Measurements from ENCODE around the gene AURKAIP1. TPM values are rescaled to one million over a fixed set of nuclear protein-coding genes. Genes with fewer than 3 reads are reported as not detected.
A peak's percentile ranks its signal among the peaks of the same experiment; 100 is the strongest.

AURKAIP1 gene
- total and polyA plus RNA-seq, 9 of the 15 experiments (the other 6 are each of a cell fraction or from before 2014, with no cell fraction given): 7.8 to 478 (median 92.0) TPM

DNA sequence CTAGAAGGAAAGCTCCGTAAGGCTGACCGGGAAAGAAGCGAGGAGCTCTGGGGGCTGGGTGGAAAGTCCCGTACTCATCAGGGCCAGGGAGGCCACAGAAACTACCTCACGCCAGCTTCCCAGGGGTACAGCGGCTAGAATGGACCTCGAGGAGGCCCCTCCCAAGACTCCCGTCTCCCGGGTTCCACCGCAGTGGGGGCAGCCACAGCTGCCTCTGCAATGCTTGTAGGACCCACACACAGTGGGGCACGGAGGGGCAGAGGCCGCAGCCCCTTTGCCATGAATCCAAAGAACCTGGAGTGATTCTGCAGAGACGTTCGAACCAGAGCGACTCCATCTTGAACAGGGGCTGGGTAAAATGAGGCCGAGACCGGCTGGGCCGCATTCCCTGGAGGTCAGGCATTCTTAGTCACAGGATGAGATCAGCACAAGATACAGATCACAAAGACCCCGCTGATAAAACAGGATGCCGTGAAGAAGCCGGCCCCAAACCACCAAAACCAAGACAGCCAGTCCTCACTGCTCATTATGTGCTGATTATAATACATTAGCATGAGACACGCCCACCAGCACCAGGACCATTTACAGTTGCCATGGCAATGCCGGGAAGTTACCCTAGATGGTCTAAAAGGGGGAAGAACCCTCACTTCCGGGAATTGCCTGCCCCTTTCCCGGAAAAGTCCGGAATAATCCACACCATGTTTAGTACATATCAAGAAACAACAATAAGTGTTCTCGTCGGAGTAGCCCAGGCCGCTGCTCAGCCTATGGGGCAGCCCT, 47.6 kb upstream of the AURKAIP1 start (continued):
- TF ChIP-seq HBP1 (CRISPR knock-in tag; IDR thresholded peaks at IDR 0.05): no peak
- no peak for TF ChIP-seq ZNF174 (CRISPR knock-in tag; IDR thresholded peaks at IDR 0.05)
- TF ChIP-seq, protein P1, sequence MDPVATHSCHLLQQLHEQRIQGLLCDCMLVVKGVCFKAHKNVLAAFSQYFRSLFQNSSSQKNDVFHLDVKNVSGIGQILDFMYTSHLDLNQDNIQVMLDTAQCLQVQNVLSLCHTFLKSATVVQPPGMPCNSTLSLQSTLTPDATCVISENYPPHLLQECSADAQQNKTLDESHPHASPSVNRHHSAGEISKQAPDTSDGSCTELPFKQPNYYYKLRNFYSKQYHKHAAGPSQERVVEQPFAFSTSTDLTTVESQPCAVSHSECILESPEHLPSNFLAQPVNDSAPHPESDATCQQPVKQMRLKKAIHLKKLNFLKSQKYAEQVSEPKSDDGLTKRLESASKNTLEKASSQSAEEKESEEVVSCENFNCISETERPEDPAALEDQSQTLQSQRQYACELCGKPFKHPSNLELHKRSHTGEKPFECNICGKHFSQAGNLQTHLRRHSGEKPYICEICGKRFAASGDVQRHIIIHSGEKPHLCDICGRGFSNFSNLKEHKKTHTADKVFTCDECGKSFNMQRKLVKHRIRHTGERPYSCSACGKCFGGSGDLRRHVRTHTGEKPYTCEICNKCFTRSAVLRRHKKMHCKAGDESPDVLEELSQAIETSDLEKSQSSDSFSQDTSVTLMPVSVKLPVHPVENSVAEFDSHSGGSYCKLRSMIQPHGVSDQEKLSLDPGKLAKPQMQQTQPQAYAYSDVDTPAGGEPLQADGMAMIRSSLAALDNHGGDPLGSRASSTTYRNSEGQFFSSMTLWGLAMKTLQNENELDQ (CRISPR knock-in tag; IDR thresholded peaks at IDR 0.05; ENCODE audit: borderline replicate concordance): no peak
- no peak for TF ChIP-seq SFPQ (IDR thresholded peaks at IDR 0.05; ENCODE audit: low read depth, low read length)
- TF ChIP-seq, protein P2, sequence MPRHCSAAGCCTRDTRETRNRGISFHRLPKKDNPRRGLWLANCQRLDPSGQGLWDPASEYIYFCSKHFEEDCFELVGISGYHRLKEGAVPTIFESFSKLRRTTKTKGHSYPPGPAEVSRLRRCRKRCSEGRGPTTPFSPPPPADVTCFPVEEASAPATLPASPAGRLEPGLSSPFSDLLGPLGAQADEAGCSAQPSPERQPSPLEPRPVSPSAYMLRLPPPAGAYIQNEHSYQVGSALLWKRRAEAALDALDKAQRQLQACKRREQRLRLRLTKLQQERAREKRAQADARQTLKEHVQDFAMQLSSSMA (CRISPR knock-in tag; IDR thresholded peaks at IDR 0.05): no peak
- 0 out of 2 replicates have a peak, but pooled peaks have one; percentile 15 for TF ChIP-seq CTBP1 (IDR thresholded peaks at IDR 0.05; ENCODE audit: borderline replicate concordance)
- no peak for TF ChIP-seq SRSF1 (IDR thresholded peaks at IDR 0.05; ENCODE audit: low read depth, low read length)
- TF ChIP-seq, protein P3, sequence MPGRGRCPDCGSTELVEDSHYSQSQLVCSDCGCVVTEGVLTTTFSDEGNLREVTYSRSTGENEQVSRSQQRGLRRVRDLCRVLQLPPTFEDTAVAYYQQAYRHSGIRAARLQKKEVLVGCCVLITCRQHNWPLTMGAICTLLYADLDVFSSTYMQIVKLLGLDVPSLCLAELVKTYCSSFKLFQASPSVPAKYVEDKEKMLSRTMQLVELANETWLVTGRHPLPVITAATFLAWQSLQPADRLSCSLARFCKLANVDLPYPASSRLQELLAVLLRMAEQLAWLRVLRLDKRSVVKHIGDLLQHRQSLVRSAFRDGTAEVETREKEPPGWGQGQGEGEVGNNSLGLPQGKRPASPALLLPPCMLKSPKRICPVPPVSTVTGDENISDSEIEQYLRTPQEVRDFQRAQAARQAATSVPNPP (IDR thresholded peaks at IDR 0.05; ENCODE audit: borderline replicate concordance, insufficient read depth, insufficient read length): no peak
- no peak for TF ChIP-seq MYC (IDR thresholded peaks at IDR 0.05; ENCODE audit: low read depth, low read length)
- TF ChIP-seq MYC (CRISPR knock-in tag; IDR thresholded peaks at IDR 0.05; ENCODE audit: borderline replicate concordance, low read depth): peak; percentile 82; the same call in 1 of the 2 replicates
- TF ChIP-seq SNIP1 (IDR thresholded peaks at IDR 0.05; ENCODE audit: low read depth): no peak
- no peak for TF ChIP-seq HDGF (IDR thresholded peaks at IDR 0.05)
- peak; percentile 68 for TF ChIP-seq TAF7 (tag; IDR thresholded peaks at IDR 0.05)
- TF ChIP-seq HINFP (tag; conservative IDR thresholded peaks at IDR 0.05; ENCODE audit: low read depth): peak; percentile 58; the same call in 1 of the 2 replicates
- TF ChIP-seq, protein P4, sequence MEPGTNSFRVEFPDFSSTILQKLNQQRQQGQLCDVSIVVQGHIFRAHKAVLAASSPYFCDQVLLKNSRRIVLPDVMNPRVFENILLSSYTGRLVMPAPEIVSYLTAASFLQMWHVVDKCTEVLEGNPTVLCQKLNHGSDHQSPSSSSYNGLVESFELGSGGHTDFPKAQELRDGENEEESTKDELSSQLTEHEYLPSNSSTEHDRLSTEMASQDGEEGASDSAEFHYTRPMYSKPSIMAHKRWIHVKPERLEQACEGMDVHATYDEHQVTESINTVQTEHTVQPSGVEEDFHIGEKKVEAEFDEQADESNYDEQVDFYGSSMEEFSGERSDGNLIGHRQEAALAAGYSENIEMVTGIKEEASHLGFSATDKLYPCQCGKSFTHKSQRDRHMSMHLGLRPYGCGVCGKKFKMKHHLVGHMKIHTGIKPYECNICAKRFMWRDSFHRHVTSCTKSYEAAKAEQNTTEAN (CRISPR knock-in tag; IDR thresholded peaks at IDR 0.05): no peak
- TF ChIP-seq ZC3H8 (IDR thresholded peaks at IDR 0.05): no peak

Measured in K562 (cell line).